Ishikawa (cell line): Measurements from ENCODE around the gene TLCD3A.

Experiments used
- CEBPB ChIP-seq: IDR thresholded peaks from 2 replicates; pipeline ENCODE4 v1.6.1; 2012
- EGR1 ChIP-seq: IDR thresholded peaks from 2 replicates; pipeline ENCODE4 v1.6.1; 2012
- EP300 ChIP-seq: IDR thresholded peaks from 2 replicates; pipeline ENCODE4 v1.6.1; 2012; ENCODE audit warnings: borderline replicate concordance
- FOXM1 ChIP-seq: IDR thresholded peaks from 2 replicates; pipeline ENCODE4 v1.6.1; 2012; ENCODE audit warnings: low read depth, borderline replicate concordance
- NFIC ChIP-seq: IDR thresholded peaks from 2 replicates; pipeline ENCODE4 v1.6.1; 2012
- RAD21 ChIP-seq: IDR thresholded peaks from 2 replicates; pipeline ENCODE4 v1.6.1; 2012; ENCODE audit warnings: low read depth
- TAF1 ChIP-seq: IDR thresholded peaks from 2 replicates; pipeline ENCODE4 v1.6.1; 2012; ENCODE audit warnings: low read depth, mild to moderate bottlenecking
- TCF12 ChIP-seq: IDR thresholded peaks from 2 replicates; pipeline ENCODE4 v1.6.1; 2012; ENCODE audit warnings: low read depth
- TEAD4 ChIP-seq: IDR thresholded peaks from 2 replicates; pipeline ENCODE4 v1.6.1; 2012
- YY1 ChIP-seq: IDR thresholded peaks from 2 replicates; pipeline ENCODE4 v1.6.1; 2012; ENCODE audit warnings: low read depth
- TF ChIP-seq, protein P1 (sequence below): IDR thresholded peaks from 2 replicates; pipeline ENCODE4 v1.6.1; 2012
- TF ChIP-seq, protein P2 (sequence below): IDR thresholded peaks from 2 replicates; pipeline ENCODE4 v1.6.1; 2012; ENCODE audit warnings: low read depth, mild to moderate bottlenecking
- TF ChIP-seq, protein P3 (sequence below): IDR thresholded peaks from 2 replicates; pipeline ENCODE4 v1.6.1; 2012

DNA sequence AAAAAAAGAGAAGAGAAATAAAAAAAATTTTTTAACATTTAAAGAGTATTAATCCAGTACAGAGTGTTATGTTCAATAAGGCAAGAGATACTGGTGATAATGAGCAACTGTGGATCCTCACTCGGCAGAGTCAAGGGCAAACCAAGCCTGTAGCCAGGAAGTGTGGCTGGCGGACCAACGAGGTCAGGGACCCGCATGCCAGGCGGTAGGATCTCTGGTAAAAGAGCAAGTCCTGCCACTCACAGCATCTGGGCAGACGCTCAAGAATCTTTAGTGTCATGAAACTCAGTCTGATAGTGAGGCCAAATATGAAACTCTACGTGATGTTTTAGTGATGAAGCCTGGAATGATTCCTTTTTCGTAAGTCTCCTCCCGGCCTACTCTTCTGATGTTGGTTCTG, 28.0 kb downstream of the TLCD3A start:
- TF ChIP-seq TCF12 (no peak), FOXM1 (no peak), TAF1 (no peak), YY1 (no peak), CEBPB (no peak), EGR1 (no peak), EP300 (no peak), RAD21 (no peak), TEAD4 (no peak), NFIC (no peak)
- TF ChIP-seq, protein P1, sequence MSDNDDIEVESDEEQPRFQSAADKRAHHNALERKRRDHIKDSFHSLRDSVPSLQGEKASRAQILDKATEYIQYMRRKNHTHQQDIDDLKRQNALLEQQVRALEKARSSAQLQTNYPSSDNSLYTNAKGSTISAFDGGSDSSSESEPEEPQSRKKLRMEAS: no peak
- TF ChIP-seq, protein P2, sequence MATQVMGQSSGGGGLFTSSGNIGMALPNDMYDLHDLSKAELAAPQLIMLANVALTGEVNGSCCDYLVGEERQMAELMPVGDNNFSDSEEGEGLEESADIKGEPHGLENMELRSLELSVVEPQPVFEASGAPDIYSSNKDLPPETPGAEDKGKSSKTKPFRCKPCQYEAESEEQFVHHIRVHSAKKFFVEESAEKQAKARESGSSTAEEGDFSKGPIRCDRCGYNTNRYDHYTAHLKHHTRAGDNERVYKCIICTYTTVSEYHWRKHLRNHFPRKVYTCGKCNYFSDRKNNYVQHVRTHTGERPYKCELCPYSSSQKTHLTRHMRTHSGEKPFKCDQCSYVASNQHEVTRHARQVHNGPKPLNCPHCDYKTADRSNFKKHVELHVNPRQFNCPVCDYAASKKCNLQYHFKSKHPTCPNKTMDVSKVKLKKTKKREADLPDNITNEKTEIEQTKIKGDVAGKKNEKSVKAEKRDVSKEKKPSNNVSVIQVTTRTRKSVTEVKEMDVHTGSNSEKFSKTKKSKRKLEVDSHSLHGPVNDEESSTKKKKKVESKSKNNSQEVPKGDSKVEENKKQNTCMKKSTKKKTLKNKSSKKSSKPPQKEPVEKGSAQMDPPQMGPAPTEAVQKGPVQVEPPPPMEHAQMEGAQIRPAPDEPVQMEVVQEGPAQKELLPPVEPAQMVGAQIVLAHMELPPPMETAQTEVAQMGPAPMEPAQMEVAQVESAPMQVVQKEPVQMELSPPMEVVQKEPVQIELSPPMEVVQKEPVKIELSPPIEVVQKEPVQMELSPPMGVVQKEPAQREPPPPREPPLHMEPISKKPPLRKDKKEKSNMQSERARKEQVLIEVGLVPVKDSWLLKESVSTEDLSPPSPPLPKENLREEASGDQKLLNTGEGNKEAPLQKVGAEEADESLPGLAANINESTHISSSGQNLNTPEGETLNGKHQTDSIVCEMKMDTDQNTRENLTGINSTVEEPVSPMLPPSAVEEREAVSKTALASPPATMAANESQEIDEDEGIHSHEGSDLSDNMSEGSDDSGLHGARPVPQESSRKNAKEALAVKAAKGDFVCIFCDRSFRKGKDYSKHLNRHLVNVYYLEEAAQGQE: no peak
- TF ChIP-seq, protein P3, sequence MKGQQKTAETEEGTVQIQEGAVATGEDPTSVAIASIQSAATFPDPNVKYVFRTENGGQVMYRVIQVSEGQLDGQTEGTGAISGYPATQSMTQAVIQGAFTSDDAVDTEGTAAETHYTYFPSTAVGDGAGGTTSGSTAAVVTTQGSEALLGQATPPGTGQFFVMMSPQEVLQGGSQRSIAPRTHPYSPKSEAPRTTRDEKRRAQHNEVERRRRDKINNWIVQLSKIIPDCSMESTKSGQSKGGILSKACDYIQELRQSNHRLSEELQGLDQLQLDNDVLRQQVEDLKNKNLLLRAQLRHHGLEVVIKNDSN: no peak
